ENCODE results near the gene OR8G5.
"Not testable (repeated sequence)": the region's sequence is repeated elsewhere in the genome, so short reads cannot be mapped to it uniquely, and the experiment has no call there.

GRCh38 chr11:124224618-124225423 lies 31.4 kb upstream of the OR8G5 start:
- not testable (repeated sequence) for TF ChIP-seq FOXK2 (IDR thresholded peaks at IDR 0.05); ELF4 (IDR thresholded peaks at IDR 0.05); BHLHE40 (IDR thresholded peaks at IDR 0.05; ENCODE audit: borderline replicate concordance); FOXM1 (IDR thresholded peaks at IDR 0.05; ENCODE audit: borderline replicate concordance); PKNOX1 (IDR thresholded peaks at IDR 0.05); SUZ12 (IDR thresholded peaks at IDR 0.05); ZNF384 (IDR thresholded peaks at IDR 0.05); FOXA1 (IDR thresholded peaks at IDR 0.05); SP1 (IDR thresholded peaks at IDR 0.05); ARNT (IDR thresholded peaks at IDR 0.05); HDGF (IDR thresholded peaks at IDR 0.05; ENCODE audit: borderline replicate concordance); TARDBP (IDR thresholded peaks at IDR 0.05)

Measured in HEK293T (cell line).